Mucosa of gallbladder (tissue), 1 donor: ENCODE results near the gene IL12RB1. TPM values are rescaled to one million over a fixed set of nuclear protein-coding genes. Genes with fewer than 3 reads are reported as not detected.

Experiments
- DNase-seq: peaks from one replicate; pipeline ENCODE4 v3.0.0-alpha.2; 2020; ENCODE audit warnings: low spot score
- total RNA-seq: library from RNA; stranded (reverse); gene quantifications from one replicate; pipeline ENCODE4 v1.2.1, GENCODE V29; 2021
- donor health status: DM: no; HTN: no; CAD: no.

Gene IL12RB1
- total RNA-seq, 1 donor from 2014 or later = 3.1 TPM

GRCh38 chr19:18089726-18090125 lies 3.0 kb upstream of the IL12RB1 start:
- DNase-seq = no peak

DNA sequence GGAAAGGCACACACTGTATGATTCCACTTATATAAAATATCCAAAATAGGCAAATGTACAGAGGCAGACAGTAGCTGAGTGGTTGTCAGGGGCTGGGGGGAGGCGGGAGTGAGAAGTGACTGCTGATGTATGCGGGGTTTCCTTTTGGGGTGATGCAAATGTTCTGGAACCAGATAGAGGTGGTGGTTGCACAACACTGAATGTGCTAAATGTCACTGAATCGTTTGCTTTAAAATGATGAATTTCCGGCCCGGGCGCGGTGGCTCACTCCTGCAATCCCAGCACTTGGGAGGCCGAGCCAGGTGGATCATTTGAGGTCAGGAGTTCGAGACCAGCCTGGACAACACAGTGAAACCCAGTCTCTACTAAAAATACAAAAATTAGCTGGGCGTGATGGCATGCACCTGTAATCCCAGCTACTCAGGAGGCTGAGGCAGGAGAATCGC lies 2.4 kb upstream of the IL12RB1 start:
- DNase-seq = peak; percentile 48

DNA sequence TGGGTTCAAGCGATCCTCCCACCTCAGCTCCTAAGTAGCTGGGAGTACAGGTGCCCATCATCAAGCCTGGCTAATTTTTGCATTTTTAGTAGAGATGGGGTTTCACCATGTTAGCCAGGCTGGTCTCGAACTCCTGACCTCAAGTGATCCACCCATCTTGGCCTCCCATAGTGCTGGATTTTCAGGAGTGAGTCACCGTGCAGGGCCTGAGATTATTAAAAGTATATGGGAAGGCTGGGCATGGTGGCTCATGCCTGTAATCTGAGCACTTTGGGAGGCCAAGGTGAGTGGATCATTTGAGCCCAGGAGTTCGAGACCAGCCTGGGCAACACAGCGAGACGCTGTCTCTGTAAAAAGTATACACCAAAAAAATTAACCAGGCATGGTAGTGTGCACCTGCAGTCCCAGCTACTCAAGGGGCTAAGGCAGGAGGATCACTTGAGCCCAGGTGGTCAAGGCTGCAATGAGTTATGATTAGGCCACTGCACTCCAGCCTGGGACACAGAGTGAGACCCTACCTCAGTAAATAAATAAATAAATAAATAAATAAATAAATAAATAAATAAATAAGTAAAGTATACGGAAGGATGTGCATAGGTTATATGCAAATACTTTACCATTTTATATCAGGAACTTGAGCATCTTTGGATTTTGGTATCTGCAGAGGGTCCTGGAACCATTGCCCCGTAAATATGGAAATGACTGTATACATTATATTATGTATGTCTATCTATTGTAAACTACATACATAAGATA lies 854 bp downstream of the IL12RB1 start:
- no peak for DNase-seq

GRCh38 chr19:18083929-18084684 lies 2.6 kb downstream of the IL12RB1 start:
- DNase-seq = no peak

GRCh38 chr19:18074192-18074591 lies 12.5 kb downstream of the IL12RB1 start:
- no peak for DNase-seq

DNA sequence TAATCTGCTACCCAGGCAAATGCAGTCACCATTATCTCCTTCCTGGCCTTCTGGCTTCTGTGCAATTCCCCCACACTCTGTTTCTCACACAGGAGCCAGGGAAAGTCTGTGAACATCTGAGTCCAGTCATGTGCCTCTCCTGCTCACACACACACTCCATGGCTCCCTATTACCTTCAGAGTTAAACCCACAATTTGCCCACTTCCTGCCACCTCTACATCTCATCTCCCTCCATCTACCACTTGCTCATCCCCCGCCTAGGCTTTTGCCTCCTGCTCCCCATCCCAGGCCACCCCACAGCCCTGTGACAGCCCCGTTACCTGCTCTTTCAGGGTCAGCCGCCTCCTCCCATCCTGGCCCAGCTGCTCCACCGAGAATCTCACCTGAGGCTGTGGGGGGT lies 13.5 kb downstream of the IL12RB1 start:
- DNase-seq = no peak

- DNase-seq = no peak
Observed at GRCh38 chr19:18072335-18072734, 14.4 kb downstream of the IL12RB1 start.

- DNase-seq = no peak
Observed at GRCh38 chr19:18070181-18070580, 16.6 kb downstream of the IL12RB1 start.

GRCh38 chr19:18069383-18069782 lies 17.4 kb downstream of the IL12RB1 start:
- no peak for DNase-seq

DNA sequence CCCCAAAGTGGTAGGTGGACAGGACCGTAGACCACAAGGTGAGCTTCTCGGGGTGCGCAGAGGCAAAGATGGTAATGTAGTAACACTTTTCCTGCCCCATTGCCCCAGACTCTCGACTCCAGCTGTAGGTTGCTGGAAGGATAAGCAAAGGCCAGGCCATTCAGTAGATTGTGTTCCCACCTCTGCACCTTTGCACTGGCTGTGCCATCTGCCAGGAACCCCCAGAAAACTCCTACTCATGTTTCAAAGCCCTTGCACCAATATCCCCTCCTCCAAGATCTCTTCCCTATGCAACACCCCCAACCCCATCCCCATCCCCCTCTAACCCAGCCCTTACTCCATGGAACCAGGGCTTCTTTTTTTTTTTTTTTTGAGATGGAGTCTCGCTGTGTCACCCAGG lies 18.3 kb downstream of the IL12RB1 start:
- DNase-seq = no peak

GRCh38 chr19:18065173-18065495 lies 21.6 kb downstream of the IL12RB1 start:
- no peak for DNase-seq

- no peak for DNase-seq
Observed at GRCh38 chr19:18063463-18063862, 23.3 kb downstream of the IL12RB1 start.

- no peak for DNase-seq
Observed at GRCh38 chr19:18062028-18062427, 24.7 kb downstream of the IL12RB1 start.

DNA sequence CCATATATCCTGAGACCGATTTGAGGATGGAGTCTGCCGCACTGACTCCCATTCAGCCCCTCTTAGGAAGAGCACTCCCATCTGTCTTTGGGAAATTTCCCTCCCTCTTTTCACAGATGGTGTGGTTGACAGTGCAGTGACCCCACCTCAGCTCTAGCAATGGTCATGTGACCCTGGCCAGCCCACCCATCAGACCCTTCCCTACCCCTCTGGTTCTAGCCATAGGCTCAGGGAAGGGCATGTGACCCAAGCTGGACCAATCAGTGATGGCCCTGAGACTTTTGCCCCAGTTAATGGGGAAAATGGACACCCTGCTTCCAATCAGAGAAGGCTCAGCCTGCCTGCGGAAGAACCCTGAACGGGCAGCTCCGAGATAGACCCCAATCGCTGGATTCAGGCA lies 26.3 kb downstream of the IL12RB1 start:
- DNase-seq = no peak

- DNase-seq = no peak
Observed at GRCh38 chr19:18059902-18060301, 26.8 kb downstream of the IL12RB1 start.

GRCh38 chr19:18059297-18059696 lies 27.4 kb downstream of the IL12RB1 start:
- no peak for DNase-seq

- peak; percentile 83 for DNase-seq
Observed at GRCh38 chr19:18058208-18059009, 28.3 kb downstream of the IL12RB1 start.

GRCh38 chr19:18057557-18057956 lies 29.2 kb downstream of the IL12RB1 start:
- DNase-seq = peak; percentile 26

DNA sequence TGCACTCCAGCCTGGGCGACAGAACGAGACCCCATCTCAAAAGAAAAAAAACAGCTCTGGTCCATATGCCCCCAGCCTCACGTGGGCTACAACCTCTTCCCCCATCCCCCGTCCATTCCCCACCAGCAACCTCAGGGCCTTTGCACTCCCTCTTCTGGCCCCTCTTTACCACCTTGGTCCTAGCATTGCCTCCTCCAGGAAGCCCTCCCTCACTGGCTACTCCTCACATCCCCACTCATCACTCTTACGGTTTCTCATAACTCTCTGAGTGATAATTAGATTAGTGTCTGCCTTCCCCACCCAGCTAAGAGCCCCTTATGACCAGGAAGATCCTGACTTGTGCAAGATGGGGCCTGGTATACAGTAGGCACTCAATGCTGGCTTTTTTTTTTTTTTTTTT lies 30.8 kb downstream of the IL12RB1 start:
- DNase-seq = no peak

DNA sequence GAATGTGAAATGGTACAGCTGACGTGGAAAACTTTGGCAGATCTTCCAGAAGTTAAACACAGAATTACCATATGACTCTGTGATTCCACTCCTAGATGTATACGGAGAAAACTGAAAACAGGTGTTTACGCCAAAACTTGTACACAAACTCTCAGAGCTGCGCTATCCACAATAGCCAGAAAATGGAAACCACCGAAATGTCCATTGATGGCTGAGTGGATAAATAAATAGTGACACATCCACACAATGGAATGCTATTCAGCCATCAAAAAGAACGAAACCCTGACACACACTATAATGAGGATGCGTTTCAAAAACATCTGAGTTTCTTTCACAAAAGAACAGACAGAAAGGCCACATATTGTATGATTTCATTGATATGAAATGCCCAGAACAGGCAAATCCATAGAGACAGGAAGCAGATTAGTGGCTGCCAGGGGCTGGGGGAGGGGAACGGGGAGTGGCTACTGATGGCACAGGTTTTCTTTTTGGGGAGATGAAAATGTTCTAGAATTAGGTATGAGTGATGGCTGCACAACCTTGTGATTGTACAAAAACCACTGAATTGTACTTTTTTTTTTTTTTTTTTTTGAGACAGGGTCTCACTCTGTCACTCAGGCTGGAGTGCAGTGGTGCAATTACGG lies 33.0 kb downstream of the IL12RB1 start:
- no peak for DNase-seq

- no peak for DNase-seq
Observed at GRCh38 chr19:18051887-18052286, 34.8 kb downstream of the IL12RB1 start.

- peak; percentile 87 for DNase-seq
Observed at GRCh38 chr19:18049385-18049784, 37.3 kb downstream of the IL12RB1 start.
